ENCODE results near the gene CKB.

CKB gene

DNA sequence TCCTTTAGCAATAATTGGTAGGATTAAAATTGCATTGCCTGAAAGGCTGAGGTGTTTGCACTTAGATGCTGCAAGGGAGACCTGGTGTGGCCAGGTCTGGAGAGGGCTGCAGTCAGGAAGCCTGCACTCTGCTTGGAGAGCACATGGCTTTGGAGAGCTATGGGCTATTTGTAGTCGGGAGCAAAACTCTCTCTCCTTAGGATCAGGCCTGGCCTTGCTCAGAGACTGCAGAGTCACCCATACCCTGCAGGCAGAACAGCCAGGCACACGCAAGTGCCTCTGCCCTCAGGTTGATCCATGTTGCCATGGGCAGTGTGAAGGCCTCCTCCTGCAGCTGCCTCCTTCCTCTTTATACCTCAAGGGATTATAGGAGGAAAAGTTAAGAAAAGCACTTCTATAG, 26.8 kb downstream of the CKB start:
- ATAC-seq = no peak
- TF ChIP-seq ISL1 (CRISPR knock-in tag; IDR thresholded peaks at IDR 0.05) = no peak
- TF ChIP-seq ZNF565 (CRISPR knock-in tag; conservative IDR thresholded peaks at IDR 0.05; ENCODE audit: low read depth) = no peak
- TF ChIP-seq ESRRG (CRISPR knock-in tag; IDR thresholded peaks at IDR 0.05) = no peak
- TF ChIP-seq OSR1 (CRISPR knock-in tag; IDR thresholded peaks at IDR 0.05) = no peak
- no peak for TF ChIP-seq ARNTL (CRISPR knock-in tag; IDR thresholded peaks at IDR 0.05; ENCODE audit: borderline replicate concordance, low read depth)

GRCh38 chr14:103492156-103492925, 30.3 kb downstream of the CKB start:
- no peak for ATAC-seq
- no peak for TF ChIP-seq CREB5 (CRISPR knock-in tag; IDR thresholded peaks at IDR 0.05; ENCODE audit: low read depth)
- no peak for TF ChIP-seq BACH2 (CRISPR knock-in tag; IDR thresholded peaks at IDR 0.05; ENCODE audit: borderline replicate concordance)
- no peak for TF ChIP-seq GLIS3 (CRISPR knock-in tag; IDR thresholded peaks at IDR 0.05)
- no peak for TF ChIP-seq RARB (CRISPR knock-in tag; IDR thresholded peaks at IDR 0.05)

- no peak for TF ChIP-seq SNAI2 (CRISPR knock-in tag; IDR thresholded peaks at IDR 0.05)
- TF ChIP-seq ZNF565 (CRISPR knock-in tag; conservative IDR thresholded peaks at IDR 0.05; ENCODE audit: low read depth) = no peak
- TF ChIP-seq TSHZ2 (CRISPR knock-in tag; IDR thresholded peaks at IDR 0.05) = no peak
- no peak for TF ChIP-seq ARNTL (CRISPR knock-in tag; IDR thresholded peaks at IDR 0.05; ENCODE audit: borderline replicate concordance, low read depth)
- TF ChIP-seq TCF4 (CRISPR knock-in tag; IDR thresholded peaks at IDR 0.05; ENCODE audit: borderline replicate concordance) = no peak
- TF ChIP-seq, protein P1, sequence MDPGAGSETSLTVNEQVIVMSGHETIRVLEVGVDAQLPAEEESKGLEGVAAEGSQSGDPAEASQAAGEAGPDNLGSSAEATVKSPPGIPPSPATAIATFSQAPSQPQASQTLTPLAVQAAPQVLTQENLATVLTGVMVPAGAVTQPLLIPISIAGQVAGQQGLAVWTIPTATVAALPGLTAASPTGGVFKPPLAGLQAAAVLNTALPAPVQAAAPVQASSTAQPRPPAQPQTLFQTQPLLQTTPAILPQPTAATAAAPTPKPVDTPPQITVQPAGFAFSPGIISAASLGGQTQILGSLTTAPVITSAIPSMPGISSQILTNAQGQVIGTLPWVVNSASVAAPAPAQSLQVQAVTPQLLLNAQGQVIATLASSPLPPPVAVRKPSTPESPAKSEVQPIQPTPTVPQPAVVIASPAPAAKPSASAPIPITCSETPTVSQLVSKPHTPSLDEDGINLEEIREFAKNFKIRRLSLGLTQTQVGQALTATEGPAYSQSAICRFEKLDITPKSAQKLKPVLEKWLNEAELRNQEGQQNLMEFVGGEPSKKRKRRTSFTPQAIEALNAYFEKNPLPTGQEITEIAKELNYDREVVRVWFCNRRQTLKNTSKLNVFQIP (CRISPR knock-in tag; IDR thresholded peaks at IDR 0.05; ENCODE audit: borderline replicate concordance, low read depth) = no peak
- no peak for TF ChIP-seq OSR1 (CRISPR knock-in tag; IDR thresholded peaks at IDR 0.05)
- TF ChIP-seq ZNF70 (CRISPR knock-in tag; IDR thresholded peaks at IDR 0.05) = no peak
- no peak for TF ChIP-seq ZNF8 (CRISPR knock-in tag; IDR thresholded peaks at IDR 0.05)
- TF ChIP-seq GLIS3 (CRISPR knock-in tag; IDR thresholded peaks at IDR 0.05) = no peak
- TF ChIP-seq ESRRG (CRISPR knock-in tag; IDR thresholded peaks at IDR 0.05) = no peak
- TF ChIP-seq CSRNP3 (CRISPR knock-in tag; IDR thresholded peaks at IDR 0.05) = no peak
- TF ChIP-seq BACH2 (CRISPR knock-in tag; IDR thresholded peaks at IDR 0.05; ENCODE audit: borderline replicate concordance) = no peak
- no peak for TF ChIP-seq ZFP3 (CRISPR knock-in tag; IDR thresholded peaks at IDR 0.05)
- TF ChIP-seq ISL1 (CRISPR knock-in tag; IDR thresholded peaks at IDR 0.05) = no peak
- no peak for TF ChIP-seq TOX (CRISPR knock-in tag; IDR thresholded peaks at IDR 0.05; ENCODE audit: borderline replicate concordance)
- no peak for TF ChIP-seq ZFP30 (CRISPR knock-in tag; IDR thresholded peaks at IDR 0.05)
- no peak for TF ChIP-seq ZC3H10 (CRISPR knock-in tag; IDR thresholded peaks at IDR 0.05)
- no peak for TF ChIP-seq RARB (CRISPR knock-in tag; IDR thresholded peaks at IDR 0.05)
- no peak for TF ChIP-seq PPARA (CRISPR knock-in tag; IDR thresholded peaks at IDR 0.05; ENCODE audit: borderline replicate concordance)
- ATAC-seq = no peak
Observed at GRCh38 chr14:103491691-103492090, 30.9 kb downstream of the CKB start.

DNA sequence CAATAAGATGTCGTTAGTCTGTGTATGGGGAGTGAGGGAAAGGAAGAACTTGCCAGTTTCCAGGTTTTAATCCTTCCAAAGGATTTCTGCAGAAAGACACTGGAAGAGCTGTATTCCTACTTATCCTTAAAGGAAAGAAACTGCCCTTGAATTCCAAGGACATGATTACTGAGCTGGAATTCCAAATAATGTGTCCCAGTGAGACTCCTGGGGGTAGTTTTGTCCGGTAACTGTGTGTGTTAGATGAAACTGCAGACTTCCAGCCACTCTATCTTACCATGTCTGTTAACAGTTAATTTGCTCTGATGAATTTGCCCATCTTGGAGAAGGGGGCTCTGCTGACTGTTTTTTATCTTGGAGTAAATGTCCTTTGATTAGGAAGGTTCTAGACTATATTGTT, 33.0 kb downstream of the CKB start:
- ATAC-seq = no peak
- TF ChIP-seq CREB5 (CRISPR knock-in tag; IDR thresholded peaks at IDR 0.05; ENCODE audit: low read depth) = no peak
- TF ChIP-seq BACH2 (CRISPR knock-in tag; IDR thresholded peaks at IDR 0.05; ENCODE audit: borderline replicate concordance) = no peak
- no peak for TF ChIP-seq RARB (CRISPR knock-in tag; IDR thresholded peaks at IDR 0.05)
- no peak for TF ChIP-seq TSHZ2 (CRISPR knock-in tag; IDR thresholded peaks at IDR 0.05)
- no peak for TF ChIP-seq ZC3H10 (CRISPR knock-in tag; IDR thresholded peaks at IDR 0.05)
- TF ChIP-seq, protein P1 (CRISPR knock-in tag; IDR thresholded peaks at IDR 0.05; ENCODE audit: borderline replicate concordance, low read depth) = no peak
- no peak for TF ChIP-seq ARNTL (CRISPR knock-in tag; IDR thresholded peaks at IDR 0.05; ENCODE audit: borderline replicate concordance, low read depth)

Data from SK-N-SH treated with all-trans-retinoic acid at 6 μM for 48 hours (cell line).